GM18867 (cell line): ENCODE results near the gene CTBP2.

Experiments used
- ATAC-seq: cut with Tn5 transposase; IDR thresholded peaks from one replicate; pipeline ENCODE4 v1.9.1; 2021; ENCODE audit warnings: mild to moderate bottlenecking, moderate library complexity; ENCODE audit not compliant: unreplicated experiment

Gene CTBP2

DNA sequence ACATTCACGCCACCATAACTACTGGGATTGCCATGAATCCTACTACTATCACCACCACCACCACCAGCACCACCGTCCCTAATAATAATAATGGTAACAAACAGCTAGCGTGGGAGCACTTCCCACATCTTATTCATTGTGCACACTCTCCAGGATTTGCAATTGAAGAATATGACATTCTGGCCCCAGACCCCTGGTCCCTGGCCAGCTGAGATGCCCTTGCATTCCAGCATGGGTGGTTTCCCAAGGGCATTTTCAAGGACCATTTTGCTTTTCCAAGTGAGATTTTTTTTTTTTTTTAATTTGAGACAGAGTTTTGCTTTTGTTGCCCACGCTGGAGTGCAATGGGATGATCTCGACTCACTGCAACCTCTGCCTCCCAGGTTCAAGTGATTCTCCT lies 14.7 kb downstream of the CTBP2 start:
- ATAC-seq = no peak

DNA sequence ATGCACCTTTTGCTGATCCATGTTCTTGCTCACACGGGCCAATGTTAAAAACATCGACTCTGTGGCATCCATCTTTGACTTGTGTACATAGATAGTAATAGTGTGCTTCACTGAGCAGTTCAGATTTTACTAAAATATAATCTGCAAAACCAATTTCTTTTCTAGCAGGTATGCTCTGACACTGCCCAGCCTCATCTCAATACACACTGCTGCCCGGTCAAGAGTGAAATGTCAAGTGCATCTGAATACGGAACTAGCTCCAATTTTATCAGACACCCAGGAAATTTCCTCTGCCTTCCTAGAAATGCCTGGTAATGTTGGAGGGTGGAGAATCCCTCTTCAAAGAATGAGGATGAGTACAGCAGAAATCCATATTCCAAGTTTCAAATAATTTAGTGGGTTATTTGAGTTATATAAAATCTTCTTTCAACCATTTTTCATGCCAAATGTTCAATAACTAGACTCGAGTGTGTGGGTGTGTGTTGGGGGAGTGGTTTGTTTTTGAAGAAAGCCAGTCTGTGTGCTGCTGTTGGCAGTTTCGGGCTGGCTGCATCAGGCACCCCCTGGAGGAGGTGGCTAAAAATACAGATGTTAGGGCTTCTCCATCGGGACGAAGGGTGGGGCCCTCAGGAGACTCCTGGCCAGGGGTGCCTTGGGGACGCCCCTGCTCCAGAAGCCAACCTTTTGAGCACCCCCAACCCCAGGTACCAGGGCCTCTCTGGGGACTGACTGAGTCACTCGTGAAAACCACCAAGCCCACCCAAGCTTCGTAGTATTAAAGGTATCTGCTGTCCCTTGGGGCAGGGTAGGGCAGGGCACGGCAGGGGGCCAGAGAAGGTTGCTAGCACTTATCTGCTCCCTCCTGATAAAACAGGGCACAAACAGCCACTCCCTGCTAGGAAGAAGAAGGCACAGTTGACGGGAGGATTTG lies 15.4 kb downstream of the CTBP2 start:
- peak; percentile 58 for ATAC-seq

DNA sequence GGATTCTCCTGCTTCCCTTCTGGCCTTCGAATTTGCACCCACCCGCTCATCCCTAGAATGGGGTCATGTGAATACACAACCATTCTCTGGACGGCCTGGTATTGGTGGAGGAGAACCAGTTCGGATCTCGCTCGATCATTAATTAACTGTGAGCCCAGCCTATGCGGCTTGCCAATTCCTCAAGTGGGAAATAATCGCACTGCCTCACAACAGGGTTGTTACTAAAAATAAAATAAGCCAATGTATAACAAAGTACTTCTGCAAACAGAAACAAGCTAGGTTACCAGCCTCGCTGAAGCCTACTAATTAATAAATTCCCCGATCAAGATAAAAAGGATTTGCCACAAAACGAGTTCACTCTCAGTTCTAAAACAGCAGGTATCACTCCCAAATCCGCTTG lies 16.2 kb downstream of the CTBP2 start:
- ATAC-seq = no peak

DNA sequence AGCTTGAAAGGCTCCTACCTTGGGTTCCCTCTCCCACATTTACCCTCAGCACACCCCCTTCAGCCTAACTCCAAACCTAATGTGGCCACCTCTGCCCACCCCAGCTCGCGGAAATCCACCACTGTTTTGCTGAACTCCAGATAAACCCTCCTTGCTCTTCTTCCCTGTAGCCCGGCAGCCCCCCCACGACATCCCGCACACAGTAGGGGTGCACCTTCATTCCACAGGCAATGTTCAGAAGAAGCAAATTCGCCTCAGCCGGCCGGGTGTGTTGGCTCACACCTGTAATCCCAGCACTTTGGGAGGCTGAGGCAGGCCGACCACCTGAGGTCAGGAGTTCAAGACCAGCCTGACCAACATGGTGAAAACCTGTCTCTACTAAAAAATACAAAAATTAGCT lies 17.4 kb downstream of the CTBP2 start:
- ATAC-seq = no peak

DNA sequence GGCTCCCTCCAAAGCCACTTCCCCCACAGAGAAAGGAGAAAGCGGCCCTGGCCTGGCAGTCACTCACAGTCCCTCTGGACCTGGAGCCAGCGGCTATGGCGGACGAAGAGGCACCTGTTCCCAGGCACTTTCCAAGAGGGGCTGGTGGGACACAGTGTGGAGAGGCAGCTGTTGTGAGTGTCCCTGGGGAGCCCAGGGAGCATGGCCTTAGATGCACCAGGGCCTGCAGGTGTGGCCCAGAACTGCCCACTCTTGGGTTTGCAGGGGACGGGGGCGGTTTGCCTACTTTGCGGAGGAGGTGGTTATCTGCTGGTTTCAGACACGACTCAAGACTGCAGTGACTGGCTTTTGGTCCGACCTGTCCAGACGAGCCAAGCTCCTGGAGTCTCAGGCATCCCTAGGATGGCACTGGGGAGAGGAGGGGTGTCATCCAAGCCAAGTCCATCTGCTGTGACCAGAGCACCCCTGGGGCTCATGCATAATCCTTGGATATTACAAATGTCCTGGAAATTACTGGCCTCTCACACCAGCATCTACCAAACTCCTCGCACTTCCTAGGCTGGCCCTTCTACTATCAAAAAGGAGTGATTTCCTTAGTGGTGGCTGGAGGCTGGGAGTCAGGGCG lies 18.4 kb downstream of the CTBP2 start:
- ATAC-seq = no peak

DNA sequence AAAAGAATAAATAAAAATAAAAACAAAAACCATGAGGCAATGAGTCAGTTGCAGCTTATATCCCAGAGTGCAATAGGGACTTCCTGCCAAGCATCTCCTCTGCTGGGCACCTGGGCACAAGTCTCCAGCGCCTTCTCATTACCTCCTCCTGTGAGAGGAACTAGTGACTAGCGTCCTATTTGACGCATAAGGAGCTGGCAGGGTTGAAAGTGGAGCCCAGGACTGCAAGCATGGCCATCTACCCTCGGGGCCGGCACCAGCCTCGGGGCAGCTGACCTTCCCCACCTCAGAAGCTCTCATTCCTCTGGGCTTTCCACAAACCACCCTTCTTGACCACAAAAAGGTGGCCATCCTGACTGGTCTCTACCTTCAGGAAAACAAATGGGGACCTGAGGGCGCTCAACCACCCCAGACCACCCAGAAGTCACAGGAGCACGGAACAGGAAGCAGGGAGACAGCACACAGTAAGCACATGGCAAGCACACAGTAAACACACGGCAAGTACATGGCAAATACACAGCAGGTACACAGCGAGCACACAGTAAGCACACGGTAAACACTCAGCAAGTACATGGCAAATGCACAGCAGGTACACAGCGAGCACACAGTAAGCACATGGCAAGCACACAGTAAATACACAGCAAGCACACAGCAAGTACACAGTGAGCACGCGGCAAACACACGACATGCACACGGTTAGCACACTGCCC lies 19.1 kb downstream of the CTBP2 start:
- ATAC-seq = no peak

DNA sequence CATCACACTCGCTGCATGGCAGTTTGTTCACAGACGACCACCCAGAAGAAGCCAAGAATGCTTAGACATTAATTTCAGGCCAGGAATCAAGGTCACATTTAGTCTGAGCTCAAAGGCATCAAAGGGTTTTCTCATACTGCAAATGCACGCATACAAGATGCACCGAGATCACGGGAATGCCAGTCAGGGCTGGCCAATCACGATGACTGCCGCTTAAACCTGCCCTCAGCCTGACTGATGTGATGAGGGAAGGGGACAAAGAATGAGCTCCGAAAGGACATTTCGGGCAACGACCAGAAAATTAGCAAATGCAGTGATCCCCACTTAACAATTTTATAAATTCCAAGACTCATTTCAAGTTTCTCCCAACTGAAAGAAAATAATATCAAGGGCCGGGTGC lies 20.2 kb downstream of the CTBP2 start:
- no peak for ATAC-seq

DNA sequence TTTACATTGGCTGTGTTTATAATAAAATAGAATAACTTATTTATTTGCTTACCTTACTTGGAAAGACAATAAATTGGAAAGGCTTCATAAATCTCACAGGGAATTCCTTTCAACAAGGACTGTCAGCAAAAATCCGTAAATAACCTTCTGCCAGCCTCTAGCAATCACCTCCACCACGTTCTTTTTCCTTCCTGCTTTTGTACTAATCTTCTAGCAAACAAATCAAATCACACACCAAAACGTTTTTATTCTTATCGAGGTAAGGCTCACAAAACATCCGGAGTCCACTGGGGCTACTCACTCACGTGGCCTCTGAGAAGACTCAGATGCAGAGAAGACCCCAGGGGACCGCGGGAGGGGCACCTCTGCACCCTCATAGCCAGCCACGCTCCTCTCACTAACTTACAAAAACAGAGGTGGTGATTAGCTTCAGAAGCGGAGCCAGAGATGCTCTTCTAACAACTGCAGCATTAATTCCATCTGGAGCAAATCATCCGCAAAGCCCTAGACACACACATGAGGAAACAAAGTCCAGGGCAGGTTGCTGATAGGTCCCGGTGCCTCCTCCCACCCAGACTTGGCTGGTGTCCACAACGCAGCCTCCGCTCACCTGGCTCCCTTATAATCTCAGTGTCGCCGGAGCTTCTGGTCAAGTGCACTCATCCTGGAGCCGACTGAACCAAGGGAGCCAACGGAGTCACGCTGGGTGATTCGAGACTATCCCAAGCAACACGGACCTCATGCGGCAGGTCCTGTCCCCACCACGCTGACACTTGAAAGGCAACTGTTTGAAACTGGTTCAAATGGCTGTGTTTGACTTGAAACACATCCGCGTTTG lies 22.5 kb downstream of the CTBP2 start:
- ATAC-seq = no peak

DNA sequence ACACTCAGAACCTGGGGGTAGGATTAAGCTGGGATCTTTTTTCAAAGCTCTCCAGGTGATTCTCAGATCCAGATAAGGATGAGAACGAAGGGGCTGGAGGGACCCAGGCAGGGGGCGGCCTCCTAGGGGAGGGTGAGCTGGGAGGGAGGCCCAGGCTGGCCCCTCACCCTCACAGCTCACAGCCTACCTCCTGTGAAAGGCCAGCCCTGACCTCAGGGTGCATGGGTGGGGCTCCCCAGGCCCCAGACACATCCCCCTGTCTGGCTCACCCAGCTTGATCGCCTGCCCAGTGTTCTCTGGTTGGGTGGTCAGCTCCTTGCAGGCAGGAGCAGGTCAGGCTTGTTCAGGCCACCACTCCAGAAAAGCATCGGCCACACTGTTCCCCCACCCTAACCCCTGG lies 24.3 kb downstream of the CTBP2 start:
- no peak for ATAC-seq

DNA sequence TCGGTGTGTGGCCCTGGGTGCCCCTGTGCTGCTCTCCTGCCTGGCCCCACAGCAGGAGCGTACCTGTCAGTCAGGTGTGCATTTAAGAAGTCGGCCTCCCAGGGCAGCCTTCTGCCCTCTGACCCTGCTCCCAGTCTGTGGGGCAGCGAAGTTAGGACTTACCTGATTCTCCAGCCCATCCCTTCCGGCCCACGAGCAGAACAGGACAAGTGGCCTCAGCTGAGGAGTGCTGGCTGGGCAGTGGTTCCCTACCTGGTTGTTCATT lies 24.7 kb downstream of the CTBP2 start:
- ATAC-seq = no peak

DNA sequence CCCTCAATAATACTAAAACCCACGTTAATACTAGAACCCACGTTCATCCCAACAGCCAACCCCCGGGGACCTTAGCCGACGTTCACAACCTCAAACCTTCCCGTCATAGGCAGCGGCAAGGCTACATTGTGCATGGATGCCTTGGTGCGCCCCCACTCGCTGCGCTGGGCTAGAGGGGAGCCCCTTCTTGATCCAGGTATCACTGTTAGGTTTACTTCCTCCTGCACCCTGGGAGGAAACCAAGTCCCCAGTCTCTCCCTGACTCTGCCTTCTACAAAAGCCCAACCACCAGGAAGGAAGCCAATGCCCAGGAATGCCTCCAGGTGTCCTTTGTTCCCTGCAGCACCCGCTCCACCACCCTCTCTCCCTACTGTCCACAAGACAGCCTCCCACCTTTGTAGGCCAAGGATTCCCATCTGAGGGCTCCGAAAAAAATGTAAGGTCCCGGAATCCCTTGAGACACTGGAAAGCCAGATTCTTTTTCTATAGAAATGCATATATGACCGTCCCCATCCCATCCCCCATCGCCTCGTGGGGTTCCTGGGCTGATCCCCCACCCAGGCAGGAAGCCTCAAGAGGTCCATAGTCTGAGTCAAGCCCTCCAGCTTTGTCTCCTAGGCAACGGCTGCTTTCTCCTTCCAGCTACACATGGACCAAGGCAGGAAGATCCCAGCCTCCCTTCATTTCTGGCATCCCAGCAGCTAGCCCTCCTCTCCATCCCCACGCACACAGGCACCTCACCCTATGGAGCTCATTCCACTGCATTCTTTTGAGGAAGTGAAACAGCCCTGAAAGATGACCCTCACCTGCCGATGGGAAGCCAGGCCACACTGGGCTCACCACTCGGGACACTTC lies 25.2 kb downstream of the CTBP2 start:
- ATAC-seq = no peak

DNA sequence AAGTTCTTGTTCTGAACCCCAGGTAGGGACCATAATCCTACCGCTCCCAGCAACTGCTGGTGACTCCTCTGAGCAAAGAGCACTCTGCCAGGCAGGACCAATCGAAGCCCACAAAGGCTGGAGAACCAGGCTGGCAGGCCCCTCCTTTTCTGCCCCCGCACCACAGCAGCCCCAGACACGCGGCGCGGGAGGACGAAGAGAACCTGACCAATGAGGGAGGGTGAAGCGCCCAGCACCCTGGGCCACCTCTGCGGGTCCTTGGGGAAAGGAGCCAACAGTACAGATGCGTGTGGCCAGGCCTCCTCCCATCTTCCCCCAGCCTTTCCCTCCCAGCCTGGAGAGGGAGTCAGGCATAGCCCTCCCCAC lies 25.9 kb downstream of the CTBP2 start:
- no peak for ATAC-seq

DNA sequence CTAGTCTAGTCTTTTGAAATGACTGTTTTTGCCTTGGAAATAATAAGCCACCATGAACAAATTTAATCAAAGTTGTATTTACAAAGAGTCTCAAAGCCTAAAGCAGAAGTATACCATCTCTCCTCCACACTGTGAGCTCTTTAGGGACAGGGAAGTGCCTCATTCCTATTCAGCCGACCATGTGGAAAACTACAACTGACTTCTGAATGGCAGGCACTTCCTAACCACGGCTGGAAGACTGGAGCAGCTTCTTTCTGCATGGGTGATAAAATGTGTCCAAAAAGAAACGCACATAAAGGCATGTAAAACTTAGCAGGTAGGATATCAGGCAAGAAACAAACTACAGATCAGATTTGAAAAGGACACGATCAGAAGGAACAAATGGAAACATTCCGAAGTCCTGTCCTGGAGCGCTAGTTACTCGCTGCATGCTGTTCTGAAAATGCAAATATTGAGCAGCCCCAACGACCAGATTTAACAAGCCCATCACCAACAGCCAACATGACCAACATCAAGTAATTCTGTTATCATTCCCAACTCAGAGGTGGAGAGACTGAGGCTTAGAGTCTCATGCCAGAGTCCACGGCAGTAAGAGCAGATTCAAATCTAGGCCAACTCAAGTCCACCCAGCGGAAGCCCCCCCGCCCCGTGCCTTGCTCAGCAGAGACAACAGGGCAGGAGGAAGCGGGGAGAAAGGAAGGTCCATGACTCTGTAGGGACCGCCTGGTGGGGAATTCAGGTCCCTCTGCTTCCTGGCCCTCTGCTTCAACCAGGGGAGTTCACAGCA lies 26.5 kb downstream of the CTBP2 start:
- ATAC-seq = no peak

DNA sequence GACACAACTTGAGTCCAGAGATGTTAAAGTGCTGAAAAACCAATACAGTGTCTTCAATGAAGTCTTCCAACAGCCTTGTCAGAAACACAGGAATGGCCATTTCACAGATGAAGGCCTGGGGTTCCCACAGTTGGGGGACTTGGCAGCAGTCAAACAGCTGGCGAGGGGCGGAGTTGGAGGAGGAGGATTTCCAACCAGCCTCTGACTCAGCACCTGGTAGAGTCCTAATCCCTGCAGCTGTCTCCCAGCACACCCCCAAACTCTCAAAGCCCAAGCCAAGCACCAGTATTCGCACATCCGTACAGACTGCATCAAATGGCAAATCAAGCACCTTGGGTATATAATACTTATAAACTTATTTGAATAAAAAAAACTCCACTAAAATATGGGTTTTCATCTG lies 28.0 kb downstream of the CTBP2 start:
- ATAC-seq = no peak

DNA sequence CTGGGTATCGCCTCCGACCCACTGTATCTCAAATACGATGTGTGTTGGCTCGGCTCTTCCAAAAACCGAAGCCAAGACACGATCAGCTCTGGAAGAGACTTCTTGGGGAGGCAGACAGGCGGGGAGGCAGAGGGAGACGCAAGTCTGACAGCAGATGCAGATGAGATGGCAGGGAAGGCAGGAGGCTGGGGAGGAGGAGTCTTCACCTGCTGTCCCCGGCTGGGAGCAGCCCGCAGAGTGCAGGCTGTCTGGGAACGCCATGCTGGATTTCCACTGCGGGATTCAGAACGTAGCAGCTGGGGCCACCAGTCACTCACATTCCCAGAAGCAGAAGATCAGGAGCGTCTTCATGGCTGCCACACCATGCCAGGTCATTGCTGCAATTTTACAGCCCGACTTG lies 29.4 kb downstream of the CTBP2 start:
- ATAC-seq = no peak

DNA sequence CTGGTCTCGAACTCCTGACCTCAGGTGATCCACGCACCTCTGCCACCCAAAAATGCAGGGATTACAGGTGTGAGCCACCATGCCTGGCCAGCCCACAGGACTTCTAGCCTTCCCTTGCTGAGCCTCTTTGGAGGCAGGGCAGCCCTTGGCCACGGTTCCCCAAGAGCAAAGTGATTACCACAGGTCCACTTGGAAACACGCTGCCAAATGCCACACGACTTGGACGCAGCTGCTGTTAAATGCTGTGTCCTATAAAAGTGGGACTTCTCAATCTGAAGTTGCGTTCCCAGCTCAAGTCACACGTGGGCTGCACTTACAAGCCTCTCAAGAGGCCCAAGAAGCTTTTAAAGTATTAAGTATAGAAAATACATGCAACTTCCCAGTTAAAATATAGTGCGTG lies 30.1 kb downstream of the CTBP2 start:
- no peak for ATAC-seq

DNA sequence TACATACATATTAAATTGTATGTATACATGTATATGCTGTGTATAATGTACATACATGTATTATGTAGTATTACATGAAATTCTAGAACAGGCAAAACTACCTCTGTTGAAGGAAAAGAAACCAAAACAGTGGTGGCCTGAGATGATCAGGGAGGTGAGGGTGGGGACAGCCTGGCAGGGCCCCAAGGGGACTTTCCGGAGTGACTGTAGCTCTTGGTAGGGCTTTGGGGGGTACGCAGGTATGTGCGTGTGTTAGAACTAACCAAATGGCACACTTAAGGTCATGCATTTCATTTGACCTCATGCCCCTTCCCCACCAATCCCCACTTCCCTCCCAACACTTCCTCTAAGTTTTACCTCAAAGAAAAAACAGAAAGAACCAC lies 31.3 kb downstream of the CTBP2 start:
- no peak for ATAC-seq

DNA sequence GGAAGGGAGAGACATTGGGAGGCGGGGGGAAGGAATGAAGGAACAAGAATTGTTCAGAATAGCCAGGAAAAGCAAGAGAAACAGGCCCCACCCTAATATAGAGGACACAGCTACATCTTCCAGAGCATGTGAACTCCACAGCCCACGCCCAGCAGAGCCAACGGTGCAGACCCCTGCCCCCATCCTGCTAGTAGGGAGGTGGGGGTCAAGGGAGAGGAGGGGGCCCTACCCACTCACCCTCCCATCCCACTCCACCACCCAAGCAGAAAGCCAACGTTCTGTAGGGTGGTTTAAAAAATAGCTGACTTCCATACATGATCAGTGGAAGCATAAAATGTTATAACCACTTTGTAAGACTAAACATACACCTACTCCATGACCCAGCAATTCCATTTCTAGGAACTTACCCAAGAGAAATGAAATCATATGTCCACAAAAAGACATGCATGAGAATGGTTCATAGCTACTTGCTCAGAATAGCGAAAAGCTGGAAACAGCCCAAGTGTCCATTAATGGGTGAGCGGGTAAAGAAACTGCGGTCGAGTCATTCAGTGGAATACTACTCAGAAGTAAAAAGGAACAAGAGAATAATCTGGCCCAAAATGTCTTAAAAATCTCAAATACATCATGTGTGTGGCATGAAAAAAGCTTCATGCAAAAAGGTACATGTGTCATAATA lies 31.8 kb downstream of the CTBP2 start:
- ATAC-seq = no peak

DNA sequence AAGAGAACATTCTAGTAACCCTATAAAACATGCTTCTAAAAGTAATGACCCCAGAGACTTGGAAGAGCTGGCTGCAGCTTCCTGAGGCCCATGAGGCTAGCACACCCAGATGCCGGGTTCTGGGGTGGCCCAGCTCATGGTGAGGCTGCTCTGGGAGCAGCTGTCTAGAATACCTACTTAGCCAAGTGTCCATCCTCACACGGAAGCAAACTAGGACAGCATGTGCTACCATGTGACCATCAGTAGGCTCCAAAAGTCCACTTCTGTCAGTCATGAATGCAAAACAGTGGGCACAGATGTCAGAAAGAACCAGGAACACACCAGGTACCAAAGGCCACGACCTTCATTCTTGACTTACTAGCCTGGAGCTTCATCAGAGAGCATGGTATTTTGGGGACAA lies 32.4 kb downstream of the CTBP2 start:
- ATAC-seq = no peak
